Measurements from ENCODE around the gene C1QTNF1.

The C1QTNF1 gene

DNA sequence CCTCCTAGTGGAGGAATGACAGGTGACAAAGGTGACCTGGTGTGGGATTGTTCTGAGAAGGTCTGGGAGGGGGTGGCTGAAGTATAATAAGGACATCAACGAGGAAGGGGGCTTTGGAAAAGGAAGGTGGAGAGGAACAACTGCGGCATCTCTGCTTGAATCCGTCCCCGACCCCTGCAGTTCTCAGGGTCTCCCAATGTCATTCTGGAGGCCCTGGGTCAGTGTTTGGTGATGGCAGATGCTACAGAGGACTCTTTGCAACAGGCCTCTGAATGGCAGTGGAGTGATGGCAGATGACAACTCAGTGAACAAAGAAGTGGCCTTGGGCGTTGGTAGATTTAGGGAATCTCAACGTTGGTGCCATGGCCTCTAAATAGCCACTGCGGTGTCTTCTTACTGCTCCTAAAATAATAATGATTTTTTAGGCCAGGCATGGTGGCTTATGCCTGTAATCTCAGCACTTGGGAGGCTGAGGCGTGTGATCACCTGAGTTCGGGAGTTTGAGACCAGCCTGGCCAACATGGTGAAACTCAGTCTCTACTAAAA is 52.0 kb downstream of the C1QTNF1 start:
- DNase-seq (ENCODE audit: extremely low spot score), result no peak
- CTCF ChIA-PET, result interaction anchor here (0.8 to 2.9 kb wide), 6 partner anchors 9 to 316 kb away, joined by 3 to 13 read pairs (median 6); no protein-coding TSS in a partner anchor
- no peak for TF ChIP-seq CTCF (IDR thresholded peaks at IDR 0.05; ENCODE audit: control extremely low read depth, extremely low read depth, low read depth, missing control alignments)
- POLR2A ChIA-PET, result no interaction called here

DNA sequence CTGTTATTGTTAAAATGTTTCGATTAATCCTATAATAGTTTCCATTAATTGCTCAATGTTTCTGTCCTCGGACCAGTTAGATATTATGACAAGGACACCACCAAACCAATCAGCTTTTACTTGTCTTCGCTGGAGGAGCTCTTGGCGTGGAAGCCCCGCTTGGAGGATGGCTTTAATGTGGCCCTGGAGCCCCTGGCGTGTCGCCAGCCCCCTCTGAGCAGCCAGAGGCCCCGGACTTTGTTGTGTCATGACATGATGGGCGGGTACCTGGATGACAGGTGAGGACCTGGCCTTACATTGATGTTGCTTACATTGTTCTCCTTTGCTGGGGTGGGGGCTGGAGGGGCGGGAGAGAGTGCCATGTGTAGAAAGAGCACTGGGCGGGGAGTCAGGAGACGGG is 53.6 kb downstream of the C1QTNF1 start:
- POLR2A ChIA-PET, result no interaction called here
- DNase-seq (ENCODE audit: extremely low spot score), result no peak
- TF ChIP-seq CTCF (IDR thresholded peaks at IDR 0.05; ENCODE audit: control extremely low read depth, extremely low read depth, low read depth, missing control alignments), result no peak
- CTCF ChIA-PET, result interaction anchor here (1.4 to 2.6 kb wide), 3 partner anchors 10 to 315 kb away, joined by 6 to 13 read pairs (median 7); no protein-coding TSS in a partner anchor

GRCh38 chr17:79078476-79079190 is 54.7 kb downstream of the C1QTNF1 start:
- no peak for TF ChIP-seq CTCF (IDR thresholded peaks at IDR 0.05; ENCODE audit: control extremely low read depth, extremely low read depth, low read depth, missing control alignments)
- CTCF ChIA-PET, result interaction anchor here (1.2 to 2.6 kb wide), 4 partner anchors 9 to 314 kb away, joined by 3 to 13 read pairs (median 6); no protein-coding TSS in a partner anchor
- DNase-seq (ENCODE audit: extremely low spot score), result no peak
- POLR2A ChIA-PET, result no interaction called here

- POLR2A ChIA-PET, result no interaction called here
- DNase-seq (ENCODE audit: extremely low spot score), result no peak
- CTCF ChIA-PET, result interaction anchor here (1.0 to 2.6 kb wide), 4 partner anchors 14 to 313 kb away, joined by 3 to 13 read pairs (median 5); no protein-coding TSS in a partner anchor
- TF ChIP-seq CTCF (IDR thresholded peaks at IDR 0.05; ENCODE audit: control extremely low read depth, extremely low read depth, low read depth, missing control alignments), result no peak
Observed at GRCh38 chr17:79079421-79080200, 55.6 kb downstream of the C1QTNF1 start.

- DNase-seq (ENCODE audit: extremely low spot score), result no peak
- CTCF ChIA-PET, result interaction anchor here (1.0 kb wide), 1 partner anchor 35 kb away, joined by 4 read pairs; no protein-coding TSS in a partner anchor
- TF ChIP-seq CTCF (IDR thresholded peaks at IDR 0.05; ENCODE audit: control extremely low read depth, extremely low read depth, low read depth, missing control alignments), result no peak
- POLR2A ChIA-PET, result no interaction called here
Observed at GRCh38 chr17:79080349-79080748, 56.4 kb downstream of the C1QTNF1 start.

GRCh38 chr17:79080761-79081290 is 56.9 kb downstream of the C1QTNF1 start:
- DNase-seq (ENCODE audit: extremely low spot score), result no peak
- POLR2A ChIA-PET, result no interaction called here
- TF ChIP-seq CTCF (IDR thresholded peaks at IDR 0.05; ENCODE audit: control extremely low read depth, extremely low read depth, low read depth, missing control alignments), result no peak
- CTCF ChIA-PET, result interaction anchor here (1.6 to 3.3 kb wide), 3 partner anchors 9 to 312 kb away, joined by 5 to 27 read pairs (median 23); no protein-coding TSS in a partner anchor
